Lower leg skin (tissue), 3 donors: ENCODE data around the gene GATA6.

Experiments
- CTCF ChIP-seq, 3 donors: fragments of 450-650 bp; IDR thresholded peaks; one replicate each; pipeline ENCODE4 v1.5.1; 2016; ENCODE audit warnings: antibody characterized with exemption in 3 of 3, mild to moderate bottlenecking in 3 of 3, moderate library complexity in 2 of 3
- POLR2A ChIP-seq, 2 donors: fragments of 450-650 bp; IDR thresholded peaks; one replicate each; pipeline ENCODE4 v1.6.1; 2016 to 2017; ENCODE audit warnings: antibody characterized with exemption in 2 of 2, mild to moderate bottlenecking in 1 of 2, moderate library complexity in 1 of 2

GRCh38 chr18:22197668-22198067, 28.3 kb downstream of the GATA6 start:
- TF ChIP-seq CTCF (IDR thresholded peaks at IDR 0.05) (no peak), POLR2A (IDR thresholded peaks at IDR 0.05) (no peak)
